Adrenal gland (tissue), 5 donors: ENCODE results near the gene PLPP7.

Source experiments
- CTCF ChIP-seq, 6 experiments: fragments of 450-650 bp in 4 of 6; fragments of 200-600 bp in 2 of 6; sonication (generic) in 1 of 6; IDR thresholded peaks; 1 replicate in 5 of 6; 2 replicates in 1 of 6; pipeline versions ENCODE4 v1.5.1 to v1.8.0; 2016 to 2021; ENCODE audit warnings: antibody characterized with exemption in 6 of 6, mild to moderate bottlenecking in 2 of 6, moderate library complexity in 1 of 6
- POLR2A ChIP-seq, 2 donors: fragments of 450-650 bp; IDR thresholded peaks; one replicate each; pipeline ENCODE4 v1.6.1; 2017; ENCODE audit warnings: antibody characterized with exemption in 2 of 2, mild to moderate bottlenecking in 2 of 2, moderate library complexity in 1 of 2
- donor health status: DM: no; HTN: no; CAD: no.

- TF ChIP-seq CTCF (IDR thresholded peaks at IDR 0.05) (no peak), POLR2A (IDR thresholded peaks at IDR 0.05) (no peak)
Observed at GRCh38 chr9:131292937-131293336, 3.4 kb downstream of the PLPP7 start.
